Osteoblast (primary cell): ENCODE results near the gene HSD17B8. TPM values are rescaled to one million over a fixed set of nuclear protein-coding genes. Genes with fewer than 3 reads are reported as not detected.

Source experiments
- DNase-seq: peaks from one replicate; pipeline ENCODE4 v3.0.0; 2011; ENCODE audit warnings: low spot score, mixed read lengths; ENCODE audit not compliant: insufficient read length; ENCODE audit errors: missing footprints
- H2AFZ ChIP-seq: 2 replicates; pipeline ENCODE4 v1.6.0; 2011; ENCODE audit warnings: mild to moderate bottlenecking, low read length
- H3K27ac ChIP-seq: 2 replicates; pipeline ENCODE4 v1.5.1; 2011; ENCODE audit warnings: mild to moderate bottlenecking, low read depth, low read length, moderate library complexity
- H3K27me3 ChIP-seq: 2 replicates; pipeline ENCODE4 v1.6.0; 2012; ENCODE audit warnings: mild to moderate bottlenecking, control low read depth, inconsistent platforms, low read length, moderate library complexity; ENCODE audit not compliant: insufficient read depth
- H3K36me3 ChIP-seq: 2 replicates; pipeline ENCODE4 v1.5.1; 2011; ENCODE audit warnings: mild to moderate bottlenecking, low read length, control low read depth, moderate library complexity; ENCODE audit not compliant: insufficient read depth
- H3K4me1 ChIP-seq: 2 replicates; pipeline ENCODE4 v1.5.1; 2011; ENCODE audit warnings: mild to moderate bottlenecking, low read length, control low read depth, moderate library complexity; ENCODE audit not compliant: insufficient read depth
- H3K4me2 ChIP-seq: 2 replicates; pipeline ENCODE4 v1.6.0; 2011; ENCODE audit warnings: mild to moderate bottlenecking, low read length; ENCODE audit not compliant: insufficient read depth
- H3K4me3 ChIP-seq: fragments of 200-600 bp; sonication (generic); 3 replicates; pipeline ENCODE4 v1.5.1; 2012; ENCODE audit warnings: mild to moderate bottlenecking, low read length, inconsistent platforms; ENCODE audit not compliant: insufficient read depth
- H3K79me2 ChIP-seq: 2 replicates; pipeline ENCODE4 v1.6.0; 2012; ENCODE audit warnings: mild to moderate bottlenecking, low read length, control low read depth, inconsistent platforms; ENCODE audit not compliant: insufficient read depth
- H3K9me3 ChIP-seq: 2 replicates; pipeline ENCODE4 v1.5.1; 2011; ENCODE audit warnings: low read depth, low read length, control low read depth
- H4K20me1 ChIP-seq: 2 replicates; pipeline ENCODE4 v1.6.0; 2012; ENCODE audit warnings: mild to moderate bottlenecking, low read length, control low read depth; ENCODE audit not compliant: insufficient read depth
- CTCF ChIP-seq: IDR thresholded peaks from 2 replicates; pipeline ENCODE4 v1.5.1; 2011; ENCODE audit warnings: mild to moderate bottlenecking, low read depth, low read length, moderate library complexity; ENCODE audit errors: extremely low read depth
- total RNA-seq: library from RNA; depleted of rRNA; stranded (reverse); fragments of >200 nt; gene quantifications from 2 replicates; pipeline ENCODE4 v1.2.3, GENCODE V29; 2012

Gene HSD17B8
- total RNA-seq, 1 donor = 3.3 TPM

GRCh38 chr6:33236852-33237251 lies 32.4 kb downstream of the HSD17B8 start:
- H3K79me2 ChIP-seq = no peaks in the 10 kb centered on the region
- H3K9me3 ChIP-seq = no peaks in the 10 kb centered on the region
- TF ChIP-seq CTCF = no peak
- H2AFZ ChIP-seq = no peak overlapping the region
- no peak overlapping the region for H3K4me3 ChIP-seq
- H3K4me2 ChIP-seq = no peak overlapping the region
- H4K20me1 ChIP-seq = no peaks in the 10 kb centered on the region
- DNase-seq = no peak
- H3K36me3 ChIP-seq = no peaks in the 10 kb centered on the region
- no peak overlapping the region for H3K27ac ChIP-seq
- peaks cover 22% of the 10 kb centered on the region for H3K27me3 ChIP-seq
- no peaks in the 10 kb centered on the region for H3K4me1 ChIP-seq

GRCh38 chr6:33237741-33238140 lies 33.3 kb downstream of the HSD17B8 start:
- Histone ChIP-seq H3K9me3 (no peaks in the 10 kb centered on the region), H3K79me2 (no peaks in the 10 kb centered on the region), H3K36me3 (no peaks in the 10 kb centered on the region), H2AFZ (no peak overlapping the region), H3K27me3 (peaks cover 28% of the 10 kb centered on the region), H4K20me1 (no peaks in the 10 kb centered on the region), H3K4me2 (no peak overlapping the region), H3K4me1 (no peaks in the 10 kb centered on the region), H3K27ac (no peak overlapping the region), H3K4me3 (no peak overlapping the region)
- no peak for DNase-seq
- no peak for TF ChIP-seq CTCF

- Histone ChIP-seq H3K4me3 (no peak overlapping the region), H2AFZ (no peak overlapping the region), H3K4me1 (no peaks in the 10 kb centered on the region), H3K79me2 (no peaks in the 10 kb centered on the region), H3K4me2 (no peak overlapping the region), H3K27me3 (peaks cover 14% of the 10 kb centered on the region), H3K36me3 (no peaks in the 10 kb centered on the region), H3K9me3 (no peaks in the 10 kb centered on the region), H3K27ac (no peak overlapping the region), H4K20me1 (no peaks in the 10 kb centered on the region)
- DNase-seq = no peak
- no peak for TF ChIP-seq CTCF
These were observed 37.5 kb downstream of the HSD17B8 start for GRCh38 chr6:33241968-33242367.

- H2AFZ ChIP-seq = no peak overlapping the region
- H3K79me2 ChIP-seq = no peaks in the 10 kb centered on the region
- DNase-seq = no peak
- H3K27ac ChIP-seq = no peak overlapping the region
- H3K36me3 ChIP-seq = no peaks in the 10 kb centered on the region
- peaks cover 14% of the 10 kb centered on the region for H3K27me3 ChIP-seq
- no peak overlapping the region for H3K4me3 ChIP-seq
- no peak for TF ChIP-seq CTCF
- no peaks in the 10 kb centered on the region for H3K9me3 ChIP-seq
- no peak overlapping the region for H3K4me2 ChIP-seq
- peaks cover 10% of the 10 kb centered on the region for H3K4me1 ChIP-seq
- H4K20me1 ChIP-seq = no peaks in the 10 kb centered on the region
These were observed 39.0 kb downstream of the HSD17B8 start for GRCh38 chr6:33243476-33243875.
